Measurements from ENCODE around the gene CD274. TPM values are rescaled to one million over a fixed set of nuclear protein-coding genes. Genes with fewer than 3 reads are reported as not detected.
"Not testable (repeated sequence)": the region's sequence is repeated elsewhere in the genome, so short reads cannot be mapped to it uniquely, and the experiment has no call there.

Gene CD274
- polyA plus RNA-seq, 1 donor from 2014 or later, result 0.16 TPM

GRCh38 chr9:5470122-5470521 is 19.8 kb downstream of the CD274 start:
- Histone ChIP-seq H3F3A (ENCODE audit: insufficient read depth, low read length, poor library complexity, severe bottlenecking) (no peaks in the 10 kb centered on the region), H3K9me3 (ENCODE audit: low read length) (no peaks in the 10 kb centered on the region), H3K9ac (ENCODE audit: low read length) (no peak overlapping the region), H4K20me1 (ENCODE audit: insufficient read depth) (no peaks in the 10 kb centered on the region), H3K79me2 (replicated peaks; ENCODE audit: insufficient read depth, low read length) (no peaks in the 10 kb centered on the region), H3K4me3 (ENCODE audit: low read length) (no peak overlapping the region), H2AFZ (ENCODE audit: low read depth, low read length) (no peak overlapping the region), H3K9me2 (ENCODE audit: insufficient read depth, low read length) (no peaks in the 10 kb centered on the region), H3K27ac (ENCODE audit: low read length) (no peak overlapping the region), H3K4me2 (ENCODE audit: low read length) (no peak overlapping the region), H3K36me3 (ENCODE audit: insufficient read depth, low read length) (no peaks in the 10 kb centered on the region), H3K27me3 (ENCODE audit: insufficient read depth, low read depth, low read length) (no peaks in the 10 kb centered on the region)
- no peak for TF ChIP-seq CTCF (IDR thresholded peaks at IDR 0.05; ENCODE audit: poor library complexity, severe bottlenecking)
- TF ChIP-seq TAF1 (IDR thresholded peaks at IDR 0.05; ENCODE audit: low read depth), result no peak
- TF ChIP-seq EZH2 (IDR thresholded peaks at IDR 0.05; ENCODE audit: borderline replicate concordance, insufficient read depth, low read length, poor library complexity, severe bottlenecking), result no peak
- no peak for TF ChIP-seq EP300 (conservative IDR thresholded peaks at IDR 0.05; ENCODE audit: poor library complexity, severe bottlenecking)
- no peak for TF ChIP-seq MXI1 (conservative IDR thresholded peaks at IDR 0.05; ENCODE audit: poor library complexity, severe bottlenecking)
- TF ChIP-seq POLR2AphosphoS5 (IDR thresholded peaks at IDR 0.05), result no peak

GRCh38 chr9:5470816-5471215 is 20.5 kb downstream of the CD274 start:
- no peaks in the 10 kb centered on the region for H3K9me2 ChIP-seq (ENCODE audit: insufficient read depth, low read length)
- TF ChIP-seq TAF1 (IDR thresholded peaks at IDR 0.05; ENCODE audit: low read depth) (no peak), CTCF (IDR thresholded peaks at IDR 0.05; ENCODE audit: poor library complexity, severe bottlenecking) (no peak), EP300 (conservative IDR thresholded peaks at IDR 0.05; ENCODE audit: poor library complexity, severe bottlenecking) (no peak), EZH2 (IDR thresholded peaks at IDR 0.05; ENCODE audit: borderline replicate concordance, insufficient read depth, low read length, poor library complexity, severe bottlenecking) (no peak), POLR2AphosphoS5 (IDR thresholded peaks at IDR 0.05) (no peak), REST (IDR thresholded peaks at IDR 0.05; ENCODE audit: borderline replicate concordance) (no peak), MXI1 (conservative IDR thresholded peaks at IDR 0.05; ENCODE audit: poor library complexity, severe bottlenecking) (no peak), SMC3 (conservative IDR thresholded peaks at IDR 0.05; ENCODE audit: poor library complexity) (no peak), RAD21 (conservative IDR thresholded peaks at IDR 0.05) (no peak)
- H3F3A ChIP-seq (ENCODE audit: insufficient read depth, low read length, poor library complexity, severe bottlenecking), result no peaks in the 10 kb centered on the region
- no peak overlapping the region for H3K4me2 ChIP-seq (ENCODE audit: low read length)
- H2AFZ ChIP-seq (ENCODE audit: low read depth, low read length), result no peak overlapping the region
- H3K27me3 ChIP-seq (ENCODE audit: insufficient read depth, low read depth, low read length), result no peaks in the 10 kb centered on the region
- no peaks in the 10 kb centered on the region for H3K36me3 ChIP-seq (ENCODE audit: insufficient read depth, low read length)
- no peaks in the 10 kb centered on the region for H3K9me3 ChIP-seq (ENCODE audit: low read length)
- H3K4me3 ChIP-seq (ENCODE audit: low read length), result no peak overlapping the region
- no peak overlapping the region for H3K9ac ChIP-seq (ENCODE audit: low read length)
- no peaks in the 10 kb centered on the region for H4K20me1 ChIP-seq (ENCODE audit: insufficient read depth)
- no peaks in the 10 kb centered on the region for H3K79me2 ChIP-seq (replicated peaks; ENCODE audit: insufficient read depth, low read length)
- no peak overlapping the region for H3K27ac ChIP-seq (ENCODE audit: low read length)

GRCh38 chr9:5475611-5476010 is 25.3 kb downstream of the CD274 start:
- not testable (repeated sequence) for H3K36me3 ChIP-seq (ENCODE audit: insufficient read depth, low read length); H3K27me3 ChIP-seq (ENCODE audit: insufficient read depth, low read depth, low read length); H2AFZ ChIP-seq (ENCODE audit: low read depth, low read length); H3K9me2 ChIP-seq (ENCODE audit: insufficient read depth, low read length); H3K9ac ChIP-seq (ENCODE audit: low read length); H3K4me2 ChIP-seq (ENCODE audit: low read length); H3K9me3 ChIP-seq (ENCODE audit: low read length); H4K20me1 ChIP-seq (ENCODE audit: insufficient read depth); H3K79me2 ChIP-seq (replicated peaks; ENCODE audit: insufficient read depth, low read length); H3K4me3 ChIP-seq (ENCODE audit: low read length); H3K27ac ChIP-seq (ENCODE audit: low read length); H3F3A ChIP-seq (ENCODE audit: insufficient read depth, low read length, poor library complexity, severe bottlenecking)

All from neural cell (in vitro differentiated cells).